K562 (cell line): ENCODE data around the gene ELOVL5. TPM values are rescaled to one million over a fixed set of nuclear protein-coding genes. Genes with fewer than 3 reads are reported as not detected.

Source experiments
- ESRRB ChIP-seq: fragments of 250-450 bp; sonication (Bioruptor Pico); IDR thresholded peaks from 2 replicates; pipeline ENCODE4 v1.5.0; 2020; ENCODE audit warnings: mild to moderate bottlenecking, moderate library complexity, borderline replicate concordance
- HNRNPLL ChIP-seq: fragments of 200-400 bp; formaldehyde crosslinking; IDR thresholded peaks from 2 replicates; pipeline ENCODE4 v1.6.1; 2017; ENCODE audit warnings: low read length, low read depth, mild to moderate bottlenecking; ENCODE audit not compliant: poor library complexity, severe bottlenecking
- HNRNPUL1 ChIP-seq: fragments of 200-400 bp; formaldehyde crosslinking; IDR thresholded peaks from 2 replicates; pipeline ENCODE4 v1.6.1; 2017; ENCODE audit warnings: low read length
- MAFK ChIP-seq: IDR thresholded peaks from 2 replicates; pipeline ENCODE4 v1.6.1; 2011; ENCODE audit warnings: low read length, improper control_type of control experiment
- MEF2D ChIP-seq: conservative IDR thresholded peaks from 2 replicates; pipeline ENCODE4 v1.6.1; 2016; ENCODE audit warnings: low read depth, missing genetic modification characterization, missing compliant biosample characterization
- polyA plus RNA-seq, 8 experiments: library from polyadenylated mRNA; depleted of rRNA in 4 of 8; stranded (reverse) in 5 of 8; unstranded in 3 of 8; fragments of >200 nt; fragmentation: Nextera tagmentation in 2 of 8; fragmentation: Illumina TruSeq in 1 of 8; extraction: Ambion mirVana in 2 of 8; extraction: Trizol in 1 of 8; gene quantifications; 2 replicates each; pipeline versions ENCODE4 v1.2.1 to v1.2.3, GENCODE V29; 2011 to 2014; ENCODE audit warnings: inconsistent platforms in 1 of 8, missing spikeins in 1 of 8
- total RNA-seq, 7 experiments: library from RNA; depleted of rRNA in 6 of 7; stranded (reverse); fragments of >200 nt in 6 of 7; fragmentation: Illumina TruSeq in 2 of 7; extraction: Trizol in 2 of 7; gene quantifications; 2 replicates each; pipeline versions ENCODE4 v1.2.1 to v1.2.3, GENCODE V29; 2011 to 2021; ENCODE audit warnings: low replicate concordance in 1 of 7
- TF ChIP-seq, protein P1 (sequence below): fragments of 200-800 bp; sonication (Bioruptor generic); IDR thresholded peaks from 2 replicates; pipeline ENCODE4 v1.6.1; 2016; ENCODE audit warnings: missing genetic modification characterization, missing compliant biosample characterization
- TF ChIP-seq, protein P2 (sequence below): fragments of 250-450 bp; sonication (Bioruptor Pico); IDR thresholded peaks from 2 replicates; pipeline ENCODE4 v1.4.0; 2020

ELOVL5 gene
- total and polyA plus RNA-seq, 9 of the 15 experiments (the other 6 are each of a cell fraction or from before 2014, with no cell fraction given): 70.6 to 245 (median 132) TPM

DNA sequence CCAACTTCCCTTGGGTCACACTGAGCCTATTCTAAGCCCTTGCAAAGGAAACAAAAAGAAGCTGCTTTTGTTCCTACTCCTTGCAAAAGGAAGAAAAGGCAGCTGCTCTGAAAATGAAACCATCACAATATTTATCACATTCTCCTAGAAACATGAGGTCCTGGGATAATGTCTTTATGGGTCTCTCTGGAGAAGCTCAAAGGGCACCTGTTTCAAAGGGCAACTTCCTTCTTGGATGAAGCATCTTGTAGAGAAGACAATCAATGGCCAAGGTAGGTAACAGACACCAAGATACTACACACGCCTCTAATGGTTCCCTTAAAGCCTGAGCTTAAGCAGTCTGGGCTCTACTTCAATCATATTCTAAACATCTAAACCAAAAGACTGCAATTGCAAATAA, 10.4 kb downstream of the ELOVL5 start (continued):
- TF ChIP-seq, protein P1, sequence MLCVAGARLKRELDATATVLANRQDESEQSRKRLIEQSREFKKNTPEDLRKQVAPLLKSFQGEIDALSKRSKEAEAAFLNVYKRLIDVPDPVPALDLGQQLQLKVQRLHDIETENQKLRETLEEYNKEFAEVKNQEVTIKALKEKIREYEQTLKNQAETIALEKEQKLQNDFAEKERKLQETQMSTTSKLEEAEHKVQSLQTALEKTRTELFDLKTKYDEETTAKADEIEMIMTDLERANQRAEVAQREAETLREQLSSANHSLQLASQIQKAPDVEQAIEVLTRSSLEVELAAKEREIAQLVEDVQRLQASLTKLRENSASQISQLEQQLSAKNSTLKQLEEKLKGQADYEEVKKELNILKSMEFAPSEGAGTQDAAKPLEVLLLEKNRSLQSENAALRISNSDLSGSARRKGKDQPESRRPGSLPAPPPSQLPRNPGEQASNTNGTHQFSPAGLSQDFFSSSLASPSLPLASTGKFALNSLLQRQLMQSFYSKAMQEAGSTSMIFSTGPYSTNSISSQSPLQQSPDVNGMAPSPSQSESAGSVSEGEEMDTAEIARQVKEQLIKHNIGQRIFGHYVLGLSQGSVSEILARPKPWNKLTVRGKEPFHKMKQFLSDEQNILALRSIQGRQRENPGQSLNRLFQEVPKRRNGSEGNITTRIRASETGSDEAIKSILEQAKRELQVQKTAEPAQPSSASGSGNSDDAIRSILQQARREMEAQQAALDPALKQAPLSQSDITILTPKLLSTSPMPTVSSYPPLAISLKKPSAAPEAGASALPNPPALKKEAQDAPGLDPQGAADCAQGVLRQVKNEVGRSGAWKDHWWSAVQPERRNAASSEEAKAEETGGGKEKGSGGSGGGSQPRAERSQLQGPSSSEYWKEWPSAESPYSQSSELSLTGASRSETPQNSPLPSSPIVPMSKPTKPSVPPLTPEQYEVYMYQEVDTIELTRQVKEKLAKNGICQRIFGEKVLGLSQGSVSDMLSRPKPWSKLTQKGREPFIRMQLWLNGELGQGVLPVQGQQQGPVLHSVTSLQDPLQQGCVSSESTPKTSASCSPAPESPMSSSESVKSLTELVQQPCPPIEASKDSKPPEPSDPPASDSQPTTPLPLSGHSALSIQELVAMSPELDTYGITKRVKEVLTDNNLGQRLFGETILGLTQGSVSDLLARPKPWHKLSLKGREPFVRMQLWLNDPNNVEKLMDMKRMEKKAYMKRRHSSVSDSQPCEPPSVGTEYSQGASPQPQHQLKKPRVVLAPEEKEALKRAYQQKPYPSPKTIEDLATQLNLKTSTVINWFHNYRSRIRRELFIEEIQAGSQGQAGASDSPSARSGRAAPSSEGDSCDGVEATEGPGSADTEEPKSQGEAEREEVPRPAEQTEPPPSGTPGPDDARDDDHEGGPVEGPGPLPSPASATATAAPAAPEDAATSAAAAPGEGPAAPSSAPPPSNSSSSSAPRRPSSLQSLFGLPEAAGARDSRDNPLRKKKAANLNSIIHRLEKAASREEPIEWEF (CRISPR knock-in tag): no peak
- TF ChIP-seq MAFK: no peak
- no peak for TF ChIP-seq MEF2D (tag)
- TF ChIP-seq ESRRB (CRISPR knock-in tag): no peak
- TF ChIP-seq HNRNPLL: no peak
- no peak for TF ChIP-seq HNRNPUL1
- TF ChIP-seq, protein P2, sequence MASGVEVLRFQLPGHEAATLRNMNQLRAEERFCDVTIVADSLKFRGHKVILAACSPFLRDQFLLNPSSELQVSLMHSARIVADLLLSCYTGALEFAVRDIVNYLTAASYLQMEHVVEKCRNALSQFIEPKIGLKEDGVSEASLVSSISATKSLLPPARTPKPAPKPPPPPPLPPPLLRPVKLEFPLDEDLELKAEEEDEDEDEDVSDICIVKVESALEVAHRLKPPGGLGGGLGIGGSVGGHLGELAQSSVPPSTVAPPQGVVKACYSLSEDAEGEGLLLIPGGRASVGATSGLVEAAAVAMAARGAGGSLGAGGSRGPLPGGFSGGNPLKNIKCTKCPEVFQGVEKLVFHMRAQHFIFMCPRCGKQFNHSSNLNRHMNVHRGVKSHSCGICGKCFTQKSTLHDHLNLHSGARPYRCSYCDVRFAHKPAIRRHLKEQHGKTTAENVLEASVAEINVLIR (CRISPR knock-in tag): no peak
